ENCODE results near the gene CALML5. TPM values are rescaled to one million over a fixed set of nuclear protein-coding genes. Genes with fewer than 3 reads are reported as not detected.

The CALML5 gene
- total RNA-seq, 3 donors from 2014 or later: 31.0 to 31.1 TPM; not detected in 1

GRCh38 chr10:5484205-5484604, 15.2 kb downstream of the CALML5 start:
- Histone ChIP-seq H3K4me1 (no peaks in the 10 kb centered on the region), H3K4me3 (no peak overlapping the region), H3K36me3 (no peaks in the 10 kb centered on the region), H3K27me3 (no peaks in the 10 kb centered on the region), H3K27ac (no peak overlapping the region), H3K9me3 (no peaks in the 10 kb centered on the region)
- TF ChIP-seq POLR2A (IDR thresholded peaks at IDR 0.05) (no peak), POLR2AphosphoS5 (IDR thresholded peaks at IDR 0.05) (no peak)
- TF ChIP-seq, protein P1, sequence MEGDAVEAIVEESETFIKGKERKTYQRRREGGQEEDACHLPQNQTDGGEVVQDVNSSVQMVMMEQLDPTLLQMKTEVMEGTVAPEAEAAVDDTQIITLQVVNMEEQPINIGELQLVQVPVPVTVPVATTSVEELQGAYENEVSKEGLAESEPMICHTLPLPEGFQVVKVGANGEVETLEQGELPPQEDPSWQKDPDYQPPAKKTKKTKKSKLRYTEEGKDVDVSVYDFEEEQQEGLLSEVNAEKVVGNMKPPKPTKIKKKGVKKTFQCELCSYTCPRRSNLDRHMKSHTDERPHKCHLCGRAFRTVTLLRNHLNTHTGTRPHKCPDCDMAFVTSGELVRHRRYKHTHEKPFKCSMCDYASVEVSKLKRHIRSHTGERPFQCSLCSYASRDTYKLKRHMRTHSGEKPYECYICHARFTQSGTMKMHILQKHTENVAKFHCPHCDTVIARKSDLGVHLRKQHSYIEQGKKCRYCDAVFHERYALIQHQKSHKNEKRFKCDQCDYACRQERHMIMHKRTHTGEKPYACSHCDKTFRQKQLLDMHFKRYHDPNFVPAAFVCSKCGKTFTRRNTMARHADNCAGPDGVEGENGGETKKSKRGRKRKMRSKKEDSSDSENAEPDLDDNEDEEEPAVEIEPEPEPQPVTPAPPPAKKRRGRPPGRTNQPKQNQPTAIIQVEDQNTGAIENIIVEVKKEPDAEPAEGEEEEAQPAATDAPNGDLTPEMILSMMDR (IDR thresholded peaks at IDR 0.05): no peak
- intact Hi-C loops (cut with DNase I; ENCODE audit: low total_unique reads): no loop called here
- DNase-seq (ENCODE audit: low spot score in 2 of 2): no peak

- H3K9me3 ChIP-seq: no peaks in the 10 kb centered on the region
- H3K36me3 ChIP-seq: no peaks in the 10 kb centered on the region
- no peak overlapping the region for H3K27ac ChIP-seq
- no peak overlapping the region for H3K4me3 ChIP-seq
- intact Hi-C loops (cut with DNase I; ENCODE audit: low total_unique reads): no loop called here
- H3K4me1 ChIP-seq: no peaks in the 10 kb centered on the region
- DNase-seq (ENCODE audit: low spot score in 2 of 2): peak in 1 of 2 donors; percentile 12
- H3K27me3 ChIP-seq: no peaks in the 10 kb centered on the region
- TF ChIP-seq POLR2A (IDR thresholded peaks at IDR 0.05) (no peak), POLR2AphosphoS5 (IDR thresholded peaks at IDR 0.05) (no peak)
- TF ChIP-seq, protein P1 (IDR thresholded peaks at IDR 0.05): no peak
Measured at GRCh38 chr10:5482016-5482415, 17.4 kb downstream of the CALML5 start.

DNA sequence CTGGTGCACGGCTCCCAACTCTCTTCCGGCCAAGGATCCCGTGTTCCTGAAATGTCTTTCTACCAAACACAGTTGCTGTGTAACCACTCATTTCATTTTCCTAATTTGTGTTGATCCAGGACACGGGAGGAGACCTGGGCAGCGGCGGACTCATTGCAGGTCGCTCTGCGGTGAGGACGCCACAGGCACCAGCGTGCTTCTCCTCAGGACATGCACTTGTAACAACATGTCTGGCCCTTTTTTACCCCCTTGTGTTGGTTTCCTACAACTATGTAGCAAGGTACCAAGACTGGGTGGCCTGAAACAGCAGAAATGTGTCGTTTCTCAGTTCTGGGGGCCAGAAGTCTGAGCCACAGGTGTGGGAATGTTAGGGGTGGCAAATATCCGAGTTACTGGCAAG, 18.2 kb downstream of the CALML5 start:
- Histone ChIP-seq H3K4me1 (no peaks in the 10 kb centered on the region), H3K27me3 (no peaks in the 10 kb centered on the region), H3K27ac (no peak overlapping the region), H3K4me3 (no peak overlapping the region), H3K9me3 (no peaks in the 10 kb centered on the region), H3K36me3 (no peaks in the 10 kb centered on the region)
- TF ChIP-seq POLR2AphosphoS5 (IDR thresholded peaks at IDR 0.05) (no peak), POLR2A (IDR thresholded peaks at IDR 0.05) (no peak)
- TF ChIP-seq, protein P1 (IDR thresholded peaks at IDR 0.05): no peak
- intact Hi-C loops (cut with DNase I; ENCODE audit: low total_unique reads): no loop called here
- DNase-seq (ENCODE audit: low spot score in 2 of 2): peak in 1 of 2 donors; percentile 16

- Histone ChIP-seq H3K36me3 (no peaks in the 10 kb centered on the region), H3K4me3 (no peak overlapping the region), H3K4me1 (no peaks in the 10 kb centered on the region), H3K27ac (no peak overlapping the region), H3K9me3 (no peaks in the 10 kb centered on the region), H3K27me3 (no peaks in the 10 kb centered on the region)
- intact Hi-C loops (cut with DNase I; ENCODE audit: low total_unique reads): no loop called here
- TF ChIP-seq POLR2A (IDR thresholded peaks at IDR 0.05) (no peak), POLR2AphosphoS5 (IDR thresholded peaks at IDR 0.05) (no peak)
- DNase-seq (ENCODE audit: low spot score in 2 of 2): peak in 1 of 2 donors; percentile 10
Measured at GRCh38 chr10:5480162-5480941, 19.0 kb downstream of the CALML5 start.

DNA sequence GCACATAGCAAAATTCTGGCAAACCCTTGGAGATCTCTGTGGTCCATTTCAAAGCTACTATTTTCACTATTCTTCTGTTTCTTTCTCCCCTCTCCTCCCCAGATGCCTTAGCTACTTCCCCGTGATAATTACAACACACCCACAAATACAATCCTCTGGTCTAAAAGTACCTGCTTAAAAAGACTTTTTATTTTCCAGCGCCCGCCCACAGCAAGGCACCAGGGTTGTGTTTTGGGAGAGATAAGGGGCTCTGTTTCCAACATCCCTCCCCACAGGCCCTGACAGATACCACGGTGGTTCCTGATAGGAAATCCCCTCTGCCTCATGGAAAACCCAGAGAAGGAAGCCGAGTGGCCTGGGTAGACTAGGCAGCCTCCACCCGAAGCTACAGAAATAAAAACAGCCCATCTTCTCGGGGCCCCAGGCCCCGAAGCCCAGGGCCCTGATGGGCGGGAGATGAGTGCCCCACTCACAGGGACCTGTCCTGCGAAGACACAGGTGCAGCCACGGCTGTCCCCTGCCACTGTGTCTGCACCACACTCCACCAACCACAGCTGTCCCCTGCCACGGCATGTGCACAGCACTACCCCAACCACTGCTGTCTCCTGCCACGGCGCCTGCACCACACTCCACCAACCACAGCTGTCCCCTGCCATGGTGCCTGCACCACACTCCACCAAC, 19.7 kb downstream of the CALML5 start:
- peak in 1 of 2 donors; percentile 6 for DNase-seq (ENCODE audit: low spot score in 2 of 2)

More for the DNA sequence above, 19.7 kb downstream of the CALML5 start:
- Histone ChIP-seq H3K4me3 (no peak overlapping the region), H3K9me3 (no peaks in the 10 kb centered on the region), H3K4me1 (no peaks in the 10 kb centered on the region), H3K27ac (no peak overlapping the region), H3K27me3 (no peaks in the 10 kb centered on the region), H3K36me3 (no peaks in the 10 kb centered on the region)
- intact Hi-C loops (cut with DNase I; ENCODE audit: low total_unique reads): no loop called here
- TF ChIP-seq, protein P1 (IDR thresholded peaks at IDR 0.05): no peak
- TF ChIP-seq POLR2AphosphoS5 (IDR thresholded peaks at IDR 0.05) (no peak), POLR2A (IDR thresholded peaks at IDR 0.05) (no peak)

All from breast epithelium (tissue), 4 donors.